ENCODE results near the gene POLR2B.
"Not testable (repeated sequence)": the region's sequence is repeated elsewhere in the genome, so short reads cannot be mapped to it uniquely, and the experiment has no call there.

POLR2B gene

GRCh38 chr4:56978750-56979303, at the start of gene POLR2B:
POLR2B (plus strand) TSS chr4:56978896; CDS start chr4:56978986, 90 bp downstream.
- DNase-seq (ENCODE audit: low spot score): peak; percentile 98

GRCh38 chr4:56930638-56931037, 48.1 kb upstream of the POLR2B start:
- DNase-seq (ENCODE audit: low spot score): no peak

- DNase-seq (ENCODE audit: low spot score): no peak
Observed at GRCh38 chr4:56931924-56932323, 46.8 kb upstream of the POLR2B start.

- DNase-seq (ENCODE audit: low spot score): no peak
Observed at GRCh38 chr4:56937262-56937661, 41.4 kb upstream of the POLR2B start.

GRCh38 chr4:56939826-56940225, 38.9 kb upstream of the POLR2B start:
- not testable (repeated sequence) for DNase-seq (ENCODE audit: low spot score)

GRCh38 chr4:56940403-56940802, 38.3 kb upstream of the POLR2B start:
- no peak for DNase-seq (ENCODE audit: low spot score)

- DNase-seq (ENCODE audit: low spot score): no peak
Observed at GRCh38 chr4:56940971-56941370, 37.7 kb upstream of the POLR2B start.

- no peak for DNase-seq (ENCODE audit: low spot score)
Observed at GRCh38 chr4:56941403-56941802, 37.3 kb upstream of the POLR2B start.

- no peak for DNase-seq (ENCODE audit: low spot score)
Observed at GRCh38 chr4:56953680-56954520, 24.8 kb upstream of the POLR2B start.

- DNase-seq (ENCODE audit: low spot score): no peak
Observed at GRCh38 chr4:56958111-56958517, 20.6 kb upstream of the POLR2B start.

GRCh38 chr4:56959100-56959499, 19.6 kb upstream of the POLR2B start:
- DNase-seq (ENCODE audit: low spot score): no peak

GRCh38 chr4:56961107-56961500, 17.6 kb upstream of the POLR2B start:
- no peak for DNase-seq (ENCODE audit: low spot score)

- no peak for DNase-seq (ENCODE audit: low spot score)
Observed at GRCh38 chr4:56971383-56971782, 7.3 kb upstream of the POLR2B start.

GRCh38 chr4:56972389-56972788, 6.3 kb upstream of the POLR2B start:
- no peak for DNase-seq (ENCODE audit: low spot score)

GRCh38 chr4:56972809-56973208, 5.9 kb upstream of the POLR2B start:
- DNase-seq (ENCODE audit: low spot score): no peak

GRCh38 chr4:56973336-56973735, 5.4 kb upstream of the POLR2B start:
- no peak for DNase-seq (ENCODE audit: low spot score)

- DNase-seq (ENCODE audit: low spot score): no peak
Observed at GRCh38 chr4:56976283-56976836, 2.3 kb upstream of the POLR2B start.

GRCh38 chr4:56976837-56977320, 1.8 kb upstream of the POLR2B start:
- DNase-seq (ENCODE audit: low spot score): no peak

- peak; percentile 99 for DNase-seq (ENCODE audit: low spot score)
Observed at GRCh38 chr4:56977321-56978012, 1.2 kb upstream of the POLR2B start, which contains the start of gene NOA1. NOA1 (minus strand) TSS chr4:56977606; CDS start chr4:56977585, 21 bp downstream.

GRCh38 chr4:56979421-56980072, 851 bp downstream of the POLR2B start:
- peak; percentile 65 for DNase-seq (ENCODE audit: low spot score)

- DNase-seq (ENCODE audit: low spot score): no peak
Observed at GRCh38 chr4:56981795-56982201, 3.1 kb downstream of the POLR2B start.

- no peak for DNase-seq (ENCODE audit: low spot score)
Observed at GRCh38 chr4:56986192-56986591, 7.5 kb downstream of the POLR2B start.

All from NAMALWA (cell line).